Keratinocyte (primary cell): ENCODE measurements around the gene FGD4. TPM values are rescaled to one million over a fixed set of nuclear protein-coding genes. Genes with fewer than 3 reads are reported as not detected.

Experiments used
- DNase-seq: peaks from one replicate; pipeline ENCODE4 v3.0.0-alpha.2; 2011; ENCODE audit warnings: low read depth, missing footprints, low spot score
- FAIRE-seq: peaks from 2 replicates; lab custom pipeline; 2011; peaks lifted over from hg19 to GRCh38; lab: Jason Lieb, UNC
- H2AFZ ChIP-seq: 2 replicates; pipeline ENCODE4 v1.6.0; 2012; ENCODE audit warnings: low read length, control low read depth, inconsistent platforms; ENCODE audit not compliant: control insufficient read depth
- H3K27ac ChIP-seq: 2 replicates; pipeline ENCODE4 v1.5.1; 2011; ENCODE audit warnings: low read length; ENCODE audit not compliant: control insufficient read depth, insufficient read depth
- H3K27me3 ChIP-seq: 3 replicates; pipeline ENCODE4 v1.6.0; 2011; ENCODE audit warnings: low read length; ENCODE audit not compliant: control insufficient read depth, insufficient read depth; ENCODE audit errors: extremely low read depth
- H3K36me3 ChIP-seq, 2 experiments: 2 replicates in 1 of 2; 3 replicates in 1 of 2; pipeline ENCODE4 v1.5.1; 2011; ENCODE audit warnings: low read length in 2 of 2, mild to moderate bottlenecking in 1 of 2; ENCODE audit not compliant: control insufficient read depth in 2 of 2, insufficient read depth in 2 of 2; ENCODE audit errors: extremely low read depth in 1 of 2
- H3K4me1 ChIP-seq: 3 replicates; pipeline ENCODE4 v1.5.1; 2011; ENCODE audit warnings: low read length; ENCODE audit not compliant: control insufficient read depth, insufficient read depth; ENCODE audit errors: extremely low read depth
- H3K4me2 ChIP-seq: 3 replicates; pipeline ENCODE4 v1.6.0; 2011; ENCODE audit warnings: low read depth, low read length; ENCODE audit not compliant: control insufficient read depth, insufficient read depth; ENCODE audit errors: extremely low read depth
- H3K4me3 ChIP-seq, 3 experiments: fragments of 200-600 bp in 1 of 3; sonication (generic) in 1 of 3; 2 replicates in 2 of 3; 3 replicates in 1 of 3; pipeline ENCODE4 v1.5.1; 2011 to 2016; ENCODE audit warnings: low read length in 3 of 3, mild to moderate bottlenecking in 3 of 3, control low read depth in 2 of 3, inconsistent platforms in 1 of 3, low read depth in 1 of 3, mixed read lengths in 1 of 3, mixed run types in 1 of 3, moderate library complexity in 1 of 3; ENCODE audit not compliant: control insufficient read depth in 2 of 3, insufficient read depth in 2 of 3; ENCODE audit errors: extremely low read depth in 1 of 3
- H3K79me2 ChIP-seq: 2 replicates; pipeline ENCODE4 v1.6.0; 2012; ENCODE audit warnings: low read length; ENCODE audit not compliant: control insufficient read depth, insufficient read depth
- H3K9ac ChIP-seq: 3 replicates; pipeline ENCODE4 v1.6.0; 2011; ENCODE audit warnings: low read length; ENCODE audit not compliant: control insufficient read depth, insufficient read depth; ENCODE audit errors: extremely low read depth
- H3K9me1 ChIP-seq: 3 replicates; pipeline ENCODE4 v1.6.0; 2011; ENCODE audit warnings: low read length; ENCODE audit not compliant: control insufficient read depth, insufficient read depth; ENCODE audit errors: extremely low read depth
- H3K9me3 ChIP-seq: 2 replicates; pipeline ENCODE4 v1.5.1; 2012; ENCODE audit warnings: low read depth, low read length; ENCODE audit not compliant: control insufficient read depth
- H4K20me1 ChIP-seq: 3 replicates; pipeline ENCODE4 v1.6.0; 2011; ENCODE audit warnings: low read length; ENCODE audit not compliant: control insufficient read depth, insufficient read depth; ENCODE audit errors: extremely low read depth
- EZH2 ChIP-seq: IDR thresholded peaks from one replicate; pipeline ENCODE4 v1.6.1; 2012; ENCODE audit warnings: inconsistent platforms, mild to moderate bottlenecking, low read length, moderate library complexity
- dilution Hi-C: fragments of 300-500 bp; cut with MboI; formaldehyde crosslinking; loops from one replicate; pipeline ENCODE4 v1.7.0; 2020; ENCODE audit warnings: low sequenced_read_pairs; ENCODE audit not compliant: extremely low pct_ligation_motif_present
- polyA plus RNA-seq, 5 experiments: library from polyadenylated mRNA; depleted of rRNA in 3 of 5; stranded (reverse) in 3 of 5; stranded (forward) in 1 of 5; unstranded in 1 of 5; fragments of >200 nt; gene quantifications; 1 replicate in 1 of 5; 2 replicates in 3 of 5; 3 replicates in 1 of 5; pipeline versions ENCODE4 v1.2.1 to v1.2.3, GENCODE V29; 2011 to 2012; ENCODE audit warnings: missing spikeins in 2 of 5, low read depth in 1 of 5, low replicate concordance in 1 of 5
- TF ChIP-seq, protein P1 (sequence below), 3 experiments: IDR thresholded peaks in 1 of 3; conservative IDR thresholded peaks in 1 of 3; optimal IDR thresholded peaks in 1 of 3; 2 replicates in 2 of 3; 3 replicates in 1 of 3; pipeline versions ENCODE3 to v1.5.1; 2011; ENCODE audit warnings: low read length in 3 of 3, mild to moderate bottlenecking in 3 of 3, moderate library complexity in 2 of 3, control low read depth in 1 of 3, inconsistent platforms in 1 of 3; ENCODE audit not compliant: insufficient read depth in 2 of 3; ENCODE audit errors: extremely low read depth in 1 of 3

FGD4 gene
- polyA plus RNA-seq, 1 donor (not counting 4 experiments of a cell fraction or from before 2014, with no cell fraction given) = 10.5 TPM

DNA sequence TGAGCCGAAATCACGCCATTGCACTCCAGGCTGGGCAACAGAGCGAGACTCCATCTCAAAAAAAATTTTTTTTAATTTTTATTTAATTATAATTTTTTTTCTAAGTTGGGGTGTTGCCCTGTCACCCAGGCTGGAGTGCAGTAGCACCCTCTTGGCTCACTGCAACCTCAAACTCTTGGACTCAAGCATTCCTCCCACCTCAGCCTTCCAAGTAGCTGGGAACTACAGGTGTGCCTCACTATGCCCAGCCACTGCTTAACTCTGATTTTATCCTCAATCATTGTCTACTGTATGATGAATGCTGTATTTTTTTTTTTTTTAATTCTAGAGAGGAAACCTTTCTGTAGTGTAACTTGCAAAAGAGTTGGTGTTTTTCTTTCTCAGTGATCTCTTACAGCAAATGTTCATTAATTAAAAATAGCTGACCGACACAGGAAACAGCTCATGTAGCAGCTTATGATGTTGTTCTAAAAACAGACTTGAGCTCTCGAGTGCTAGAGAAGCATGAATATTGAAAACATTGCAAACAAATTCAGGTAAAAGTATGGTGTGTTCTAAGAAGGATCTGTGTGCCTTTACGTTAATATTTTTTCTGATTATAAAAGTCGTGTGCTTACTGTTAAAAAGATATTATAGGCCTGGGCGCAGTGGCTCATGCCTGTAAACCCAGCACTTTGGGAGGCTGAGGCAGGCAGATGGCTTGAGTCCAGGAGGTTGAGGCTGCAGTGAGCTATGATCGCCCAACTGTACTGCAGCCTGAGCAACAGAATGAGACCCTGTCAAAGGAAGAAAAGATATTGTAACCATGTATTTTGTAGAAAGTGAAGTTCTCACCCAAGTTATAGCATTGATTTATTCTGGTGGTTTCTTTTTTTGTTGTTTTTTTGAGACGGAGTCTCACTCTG lies 68.9 kb downstream of the FGD4 start:
- no peak for FAIRE-seq
- dilution Hi-C loops = no loop called here
- peaks cover 33% of the 10 kb centered on the region for H3K79me2 ChIP-seq

DNA sequence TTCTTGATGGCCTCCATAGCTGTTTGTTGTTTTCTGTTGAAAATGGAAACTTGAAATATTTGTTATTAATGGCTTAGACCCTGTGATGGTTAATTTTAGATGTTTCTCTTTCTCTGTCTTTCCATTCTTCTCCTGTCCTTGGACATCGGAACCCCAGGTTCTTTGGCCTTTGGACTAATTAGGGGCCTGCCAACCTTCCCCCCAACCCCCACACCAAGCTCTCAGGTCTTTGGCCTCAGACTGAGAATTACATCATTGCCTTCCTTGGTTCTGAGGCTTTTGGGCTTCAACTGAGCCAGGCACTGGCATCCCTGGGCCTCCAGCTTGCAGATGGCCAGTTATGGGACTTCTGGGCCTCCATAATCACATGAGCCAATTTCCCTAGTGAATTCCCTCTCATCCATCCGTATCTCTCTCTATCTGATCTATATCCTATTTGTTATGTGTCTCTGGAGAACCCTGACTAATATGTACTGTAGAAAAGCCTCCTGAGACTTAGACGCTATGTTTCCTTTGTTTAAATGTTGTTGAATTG lies 71.6 kb downstream of the FGD4 start:
- no peak for DNase-seq
- H4K20me1 ChIP-seq = no peaks in the 10 kb centered on the region
- no peak overlapping the region for H3K9ac ChIP-seq
- no peaks in the 10 kb centered on the region for H3K9me3 ChIP-seq
- H3K36me3 ChIP-seq = peaks cover 3 to 4% of the 10 kb centered on the region in 2 experiments
- no peaks in the 10 kb centered on the region for H3K9me1 ChIP-seq
- no peak for FAIRE-seq
- H3K4me3 ChIP-seq = no peak overlapping the region
- H3K4me2 ChIP-seq = no peak overlapping the region
- no peak overlapping the region for H3K27ac ChIP-seq
- peaks cover 27% of the 10 kb centered on the region for H3K79me2 ChIP-seq
- no peaks in the 10 kb centered on the region for H3K4me1 ChIP-seq
- H3K27me3 ChIP-seq = no peaks in the 10 kb centered on the region
- dilution Hi-C loops = no loop called here
- no peak for TF ChIP-seq EZH2
- TF ChIP-seq, protein P1, sequence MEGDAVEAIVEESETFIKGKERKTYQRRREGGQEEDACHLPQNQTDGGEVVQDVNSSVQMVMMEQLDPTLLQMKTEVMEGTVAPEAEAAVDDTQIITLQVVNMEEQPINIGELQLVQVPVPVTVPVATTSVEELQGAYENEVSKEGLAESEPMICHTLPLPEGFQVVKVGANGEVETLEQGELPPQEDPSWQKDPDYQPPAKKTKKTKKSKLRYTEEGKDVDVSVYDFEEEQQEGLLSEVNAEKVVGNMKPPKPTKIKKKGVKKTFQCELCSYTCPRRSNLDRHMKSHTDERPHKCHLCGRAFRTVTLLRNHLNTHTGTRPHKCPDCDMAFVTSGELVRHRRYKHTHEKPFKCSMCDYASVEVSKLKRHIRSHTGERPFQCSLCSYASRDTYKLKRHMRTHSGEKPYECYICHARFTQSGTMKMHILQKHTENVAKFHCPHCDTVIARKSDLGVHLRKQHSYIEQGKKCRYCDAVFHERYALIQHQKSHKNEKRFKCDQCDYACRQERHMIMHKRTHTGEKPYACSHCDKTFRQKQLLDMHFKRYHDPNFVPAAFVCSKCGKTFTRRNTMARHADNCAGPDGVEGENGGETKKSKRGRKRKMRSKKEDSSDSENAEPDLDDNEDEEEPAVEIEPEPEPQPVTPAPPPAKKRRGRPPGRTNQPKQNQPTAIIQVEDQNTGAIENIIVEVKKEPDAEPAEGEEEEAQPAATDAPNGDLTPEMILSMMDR (optimal IDR thresholded peaks at IDR 0.05 in 1 of 3, IDR thresholded peaks at IDR 0.05 in 1 of 3, conservative IDR thresholded peaks at IDR 0.05 in 1 of 3; ENCODE audit: extremely low read depth in 1 of 3, insufficient read depth in 2 of 3, low read length in 3 of 3) = no peak
- H2AFZ ChIP-seq = no peak overlapping the region

More for the DNA sequence above, 68.9 kb downstream of the FGD4 start:
- no peaks in the 10 kb centered on the region for H3K9me3 ChIP-seq
- H3K27ac ChIP-seq = no peak overlapping the region
- no peak overlapping the region for H2AFZ ChIP-seq
- H3K27me3 ChIP-seq = no peaks in the 10 kb centered on the region
- no peaks in the 10 kb centered on the region for H3K4me1 ChIP-seq
- no peaks in the 10 kb centered on the region for H3K9me1 ChIP-seq
- no peaks in the 10 kb centered on the region for H4K20me1 ChIP-seq
- no peak for DNase-seq
- H3K4me3 ChIP-seq = no peak overlapping the region
- no peak overlapping the region for H3K4me2 ChIP-seq
- H3K9ac ChIP-seq = no peak overlapping the region
- peaks cover 2 to 8% of the 10 kb centered on the region in 2 experiments for H3K36me3 ChIP-seq
- TF ChIP-seq, protein P1 (optimal IDR thresholded peaks at IDR 0.05 in 1 of 3, IDR thresholded peaks at IDR 0.05 in 1 of 3, conservative IDR thresholded peaks at IDR 0.05 in 1 of 3; ENCODE audit: extremely low read depth in 1 of 3, insufficient read depth in 2 of 3, low read length in 3 of 3) = no peak
- no peak for TF ChIP-seq EZH2
